ENCODE measurements around the gene GABPA.

GABPA gene

GRCh38 chr21:25813917-25814316 lies 79.1 kb downstream of the GABPA start:
- FAIRE-seq: no peak

DNA sequence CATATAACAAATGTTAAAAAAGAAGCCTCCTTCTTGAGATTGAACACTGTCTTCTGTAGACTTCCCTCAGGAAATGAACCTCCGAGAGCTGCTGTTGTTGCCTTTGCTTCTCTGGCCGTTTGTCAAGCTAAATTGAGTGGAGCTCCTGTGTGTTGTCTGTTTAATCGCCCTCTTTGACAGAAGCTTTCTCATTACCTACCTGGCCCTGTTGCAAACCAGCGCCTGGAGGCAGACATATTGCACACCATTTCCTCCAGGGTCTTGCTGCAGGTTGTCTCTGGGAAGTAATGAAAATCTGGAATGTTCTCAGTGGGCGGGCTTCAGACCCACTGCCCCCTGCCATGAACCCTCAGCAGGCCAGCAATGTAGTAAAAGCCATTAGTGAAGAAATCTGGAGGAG lies 83.3 kb downstream of the GABPA start:
- FAIRE-seq: no peak

- no peak for FAIRE-seq
Measured at GRCh38 chr21:25818551-25818950, 83.8 kb downstream of the GABPA start.

Data from islet of Langerhans (tissue), 1 donor.